ENCODE results near the gene MMP13.

MMP13 gene

DNA sequence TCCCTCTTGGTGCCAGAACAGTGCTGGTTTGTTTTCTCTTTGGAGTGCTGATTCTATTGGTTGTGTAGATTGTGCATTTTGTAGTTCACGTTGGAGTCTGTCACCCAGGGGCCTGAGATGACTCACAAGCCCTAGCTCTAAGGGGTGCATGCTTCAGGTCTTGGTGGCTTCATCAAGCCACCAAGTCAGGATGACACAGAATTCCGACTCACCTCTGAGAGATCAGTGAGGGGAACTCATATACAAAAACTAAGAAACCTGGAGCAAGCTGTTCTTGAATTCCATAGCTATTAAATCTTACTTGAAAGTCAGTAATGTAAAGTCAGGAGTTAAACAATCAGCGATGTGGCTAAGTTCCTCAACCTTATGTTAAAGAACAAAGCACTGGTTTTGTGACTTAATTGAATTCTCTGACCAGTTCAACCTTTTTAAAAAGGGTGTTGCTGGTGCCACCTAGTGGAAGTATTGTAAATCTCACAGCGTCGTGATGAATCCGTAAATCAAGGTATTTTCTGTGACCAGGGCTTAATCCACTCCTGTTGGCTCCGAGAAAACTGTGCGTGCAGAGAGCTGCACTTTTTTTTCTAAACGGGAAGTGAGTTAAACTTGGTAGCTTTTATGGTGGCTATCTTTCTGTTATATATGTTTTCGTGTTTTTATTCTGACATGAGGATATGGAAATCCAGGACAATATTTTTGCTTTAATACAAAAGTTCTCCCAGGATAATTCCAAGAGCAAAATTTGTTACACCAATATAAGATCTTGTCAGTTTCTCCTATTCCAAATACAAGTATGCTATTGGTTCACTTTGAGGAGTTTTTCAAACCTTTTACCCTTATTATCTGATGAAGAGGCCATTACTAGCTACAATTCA is 14.6 kb downstream of the MMP13 start:
- no peak for DNase-seq (ENCODE audit: low read depth, low spot score)
- H3K27ac ChIP-seq, result no peak overlapping the region

- DNase-seq (ENCODE audit: low read depth, low spot score), result no peak
- no peak overlapping the region for H3K27ac ChIP-seq
These were observed 18.5 kb downstream of the MMP13 start for GRCh38 chr11:102936864-102937509.

DNA sequence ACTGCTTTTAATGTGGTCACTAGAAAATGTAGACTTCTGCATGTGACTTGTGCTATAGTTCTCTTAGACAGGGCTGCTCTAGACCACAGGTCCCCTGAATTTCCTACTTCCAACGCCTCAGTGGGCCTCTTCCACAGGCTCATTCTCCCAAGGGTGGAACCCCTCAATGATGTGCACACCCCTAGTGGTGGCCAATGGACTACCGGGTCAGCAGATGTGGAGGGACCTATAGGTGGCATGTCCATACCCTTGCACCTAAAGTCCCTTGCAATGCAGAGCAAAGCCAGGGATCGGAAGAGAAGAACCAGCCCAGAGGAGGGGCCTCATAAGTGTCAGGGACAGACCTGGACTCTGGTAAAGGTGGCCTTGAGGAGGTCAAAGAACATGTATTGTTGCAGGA is 20.0 kb downstream of the MMP13 start:
- no peak overlapping the region for H3K27ac ChIP-seq

GRCh38 chr11:102934735-102935134 is 20.8 kb downstream of the MMP13 start:
- H3K27ac ChIP-seq, result no peak overlapping the region
- no peak for DNase-seq (ENCODE audit: low read depth, low spot score)

More for the DNA sequence above, 20.0 kb downstream of the MMP13 start:
- DNase-seq (ENCODE audit: low read depth, low spot score), result no peak

GRCh38 chr11:102933627-102934026 is 21.9 kb downstream of the MMP13 start:
- DNase-seq (ENCODE audit: low read depth, low spot score), result no peak
- H3K27ac ChIP-seq, result no peak overlapping the region

GRCh38 chr11:102932678-102933077 is 22.9 kb downstream of the MMP13 start:
- no peak for DNase-seq (ENCODE audit: low read depth, low spot score)

DNA sequence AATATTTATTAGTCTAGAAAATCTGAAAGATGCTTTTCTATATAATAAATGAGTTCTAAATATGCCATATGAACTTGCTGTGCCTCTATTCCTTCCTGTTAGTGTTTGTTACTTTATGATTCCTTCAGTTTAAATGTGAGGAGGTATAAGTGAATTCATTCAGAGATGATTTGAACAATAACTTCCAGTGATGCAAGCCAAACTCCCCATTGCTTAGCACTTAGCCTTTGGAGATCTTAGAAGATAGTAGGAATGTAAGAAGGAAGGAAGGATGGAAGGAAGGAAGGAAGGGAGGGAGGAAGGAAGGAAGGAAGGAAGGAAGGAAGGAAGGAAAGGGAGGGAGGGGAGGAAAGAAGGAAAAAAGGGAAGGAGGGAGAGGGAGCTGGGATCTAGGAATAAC is 25.1 kb downstream of the MMP13 start:
- no peak for DNase-seq (ENCODE audit: low read depth, low spot score)
- no peak overlapping the region for H3K27ac ChIP-seq

More at GRCh38 chr11:102932678-102933077, 22.9 kb downstream of the MMP13 start:
- H3K27ac ChIP-seq, result no peak overlapping the region

DNA sequence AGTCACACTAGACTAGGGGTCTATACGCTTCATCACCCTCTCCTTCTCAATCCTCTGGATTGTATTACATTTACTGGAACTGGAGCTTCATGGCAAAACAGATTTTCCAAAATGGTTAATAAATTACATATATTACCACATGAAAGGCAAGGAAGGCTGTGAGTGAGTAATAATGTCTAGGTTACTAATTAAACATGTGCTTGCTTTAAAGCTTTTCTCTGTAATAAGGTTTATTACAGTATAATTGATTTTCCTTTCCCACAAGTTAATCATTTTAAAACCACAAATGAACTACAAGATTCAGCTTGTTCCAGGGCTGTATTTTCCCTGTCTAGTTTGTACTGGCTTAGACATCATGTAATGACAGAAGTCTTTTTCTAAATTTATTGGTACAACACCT is 25.6 kb downstream of the MMP13 start:
- H3K27ac ChIP-seq, result no peak overlapping the region
- no peak for DNase-seq (ENCODE audit: low read depth, low spot score)

- no peak overlapping the region for H3K27ac ChIP-seq
These were observed 26.4 kb downstream of the MMP13 start for GRCh38 chr11:102929166-102929565.

DNA sequence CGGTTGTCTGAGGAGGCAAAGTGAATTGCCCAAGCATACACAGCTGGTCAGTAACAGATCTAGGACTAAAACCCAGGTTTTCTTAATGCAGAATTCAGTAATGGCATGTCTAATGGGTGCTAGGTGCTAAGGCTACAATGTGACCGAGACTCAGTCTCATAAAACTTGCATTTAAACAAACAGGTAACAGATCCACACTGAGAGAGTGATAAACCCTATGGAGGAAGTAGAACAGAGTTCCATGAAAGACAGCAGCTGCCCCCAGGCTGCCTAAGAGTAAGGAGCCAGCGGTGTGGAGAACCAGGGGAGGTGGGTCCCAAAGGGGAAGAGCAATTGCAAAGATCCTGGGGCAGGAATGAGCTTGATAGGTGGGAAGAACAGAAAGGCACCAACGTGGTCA is 27.3 kb downstream of the MMP13 start:
- DNase-seq (ENCODE audit: low read depth, low spot score), result no peak

More at GRCh38 chr11:102929166-102929565, 26.4 kb downstream of the MMP13 start:
- no peak for DNase-seq (ENCODE audit: low read depth, low spot score)

GRCh38 chr11:102927624-102927990 is 27.9 kb downstream of the MMP13 start:
- no peak overlapping the region for H3K27ac ChIP-seq
- DNase-seq (ENCODE audit: low read depth, low spot score), result no peak

More for the DNA sequence above, 27.3 kb downstream of the MMP13 start:
- no peak overlapping the region for H3K27ac ChIP-seq

DNA sequence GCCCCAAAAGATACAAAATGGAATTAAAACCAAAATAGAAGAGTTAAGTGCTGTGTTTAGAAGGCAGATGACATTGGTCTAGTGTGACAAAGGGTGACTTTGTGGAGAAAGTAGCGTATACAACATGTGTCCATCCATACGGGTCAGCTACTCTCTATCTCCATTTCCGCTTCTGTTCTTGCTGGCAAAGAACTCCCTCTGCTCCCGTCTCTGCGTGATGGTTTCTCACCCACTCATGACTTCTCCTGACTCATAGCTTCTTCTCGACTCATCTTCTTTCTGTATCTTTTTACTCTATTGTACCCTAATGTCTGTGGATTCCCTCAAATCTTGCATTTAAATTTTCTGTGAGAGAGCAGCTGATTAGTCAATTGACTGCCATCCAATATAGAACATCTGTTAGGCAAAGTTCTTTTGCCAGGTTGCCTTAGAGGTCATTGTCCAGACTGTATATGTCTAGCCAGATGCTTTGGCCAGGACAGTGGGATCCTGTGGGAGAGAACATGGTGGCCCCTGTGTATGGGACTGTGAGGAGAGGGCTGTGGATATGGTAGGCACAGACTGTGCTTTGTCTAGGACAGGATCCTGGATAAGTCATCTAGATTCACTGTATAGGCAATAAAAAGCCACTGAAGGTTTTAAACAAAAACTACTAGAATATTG is 28.4 kb downstream of the MMP13 start:
- no peak for DNase-seq (ENCODE audit: low read depth, low spot score)
- no peak overlapping the region for H3K27ac ChIP-seq

GRCh38 chr11:102926517-102926916 is 29.0 kb downstream of the MMP13 start:
- no peak overlapping the region for H3K27ac ChIP-seq
- DNase-seq (ENCODE audit: low read depth, low spot score), result no peak

- no peak for DNase-seq (ENCODE audit: low read depth, low spot score)
These were observed 29.5 kb downstream of the MMP13 start for GRCh38 chr11:102925988-102926387.

GRCh38 chr11:102924851-102925380 is 30.6 kb downstream of the MMP13 start:
- no peak overlapping the region for H3K27ac ChIP-seq
- DNase-seq (ENCODE audit: low read depth, low spot score), result no peak

More at GRCh38 chr11:102925988-102926387, 29.5 kb downstream of the MMP13 start:
- no peak overlapping the region for H3K27ac ChIP-seq

DNA sequence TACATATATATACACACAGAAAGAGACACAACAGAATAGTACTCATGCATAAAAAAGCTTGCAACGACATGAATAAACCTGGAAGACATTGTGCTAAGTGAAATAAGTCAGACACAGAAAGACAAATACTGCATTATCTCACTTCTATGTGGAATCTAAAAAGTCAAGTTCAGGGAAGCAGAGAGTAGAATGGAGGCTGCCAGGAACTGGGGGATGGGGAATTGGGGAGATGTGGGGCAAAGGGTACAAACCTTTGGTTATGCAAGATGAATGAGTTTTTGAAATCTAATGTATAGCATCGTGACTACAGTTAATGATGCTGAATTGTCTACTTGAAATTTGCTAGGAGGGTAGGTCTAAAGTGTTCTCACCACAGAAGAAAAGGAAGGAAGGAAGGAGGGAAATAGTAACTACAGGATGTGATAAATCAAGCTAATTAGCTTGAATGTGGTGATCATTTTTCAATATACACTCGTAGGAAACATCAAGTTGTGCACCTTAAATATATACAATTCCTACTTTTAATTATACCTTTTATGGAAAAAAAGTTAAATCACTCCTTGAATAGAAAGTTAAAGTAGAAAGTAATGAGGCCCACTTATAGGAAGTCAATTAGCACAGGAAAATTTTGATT is 33.8 kb downstream of the MMP13 start:
- H3K27ac ChIP-seq, result no peak overlapping the region
- no peak for DNase-seq (ENCODE audit: low read depth, low spot score)

DNA sequence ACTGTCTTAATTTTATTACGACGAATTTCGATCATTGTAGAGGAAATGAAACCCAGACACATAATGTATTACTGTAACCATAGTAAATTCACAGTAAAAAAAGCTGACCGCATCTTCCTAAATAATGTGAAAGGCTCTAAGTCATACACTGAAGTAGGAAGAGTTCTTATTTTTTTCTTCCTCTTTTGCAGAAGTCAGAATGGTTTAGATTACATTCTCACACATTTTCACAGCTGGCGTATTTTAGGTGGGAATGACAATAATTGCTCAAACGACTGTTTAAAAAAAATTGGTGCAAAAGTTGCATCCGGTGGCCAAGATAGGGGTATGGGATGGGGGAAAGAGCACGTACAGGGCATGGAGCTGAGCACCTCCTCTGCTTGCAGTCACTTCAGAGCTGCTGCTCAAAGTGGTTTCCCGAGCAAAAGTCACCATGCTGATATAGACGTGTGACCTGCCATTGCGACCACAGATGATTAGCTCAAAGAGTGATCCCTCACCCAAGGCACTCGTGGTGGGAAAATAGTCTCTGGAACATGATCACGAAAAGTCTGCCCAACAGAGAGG is 35.3 kb downstream of the MMP13 start:
- no peak overlapping the region for H3K27ac ChIP-seq
- DNase-seq (ENCODE audit: low read depth, low spot score), result no peak

- no peak overlapping the region for H3K27ac ChIP-seq
- no peak for DNase-seq (ENCODE audit: low read depth, low spot score)
These were observed 40.5 kb downstream of the MMP13 start for GRCh38 chr11:102915044-102915375.

- H3K27ac ChIP-seq, result no peak overlapping the region
- DNase-seq (ENCODE audit: low read depth, low spot score), result no peak
These were observed 41.1 kb downstream of the MMP13 start for GRCh38 chr11:102914238-102915043.
